Fibroblast of skin of left biceps (primary cell): Measurements from ENCODE around the gene TPH2.

Experiments used
- DNase-seq, 2 experiments: peaks; one replicate each; pipeline ENCODE4 v3.0.0-alpha.2; 2013; ENCODE audit warnings: low read depth in 2 of 2

The TPH2 gene

DNA sequence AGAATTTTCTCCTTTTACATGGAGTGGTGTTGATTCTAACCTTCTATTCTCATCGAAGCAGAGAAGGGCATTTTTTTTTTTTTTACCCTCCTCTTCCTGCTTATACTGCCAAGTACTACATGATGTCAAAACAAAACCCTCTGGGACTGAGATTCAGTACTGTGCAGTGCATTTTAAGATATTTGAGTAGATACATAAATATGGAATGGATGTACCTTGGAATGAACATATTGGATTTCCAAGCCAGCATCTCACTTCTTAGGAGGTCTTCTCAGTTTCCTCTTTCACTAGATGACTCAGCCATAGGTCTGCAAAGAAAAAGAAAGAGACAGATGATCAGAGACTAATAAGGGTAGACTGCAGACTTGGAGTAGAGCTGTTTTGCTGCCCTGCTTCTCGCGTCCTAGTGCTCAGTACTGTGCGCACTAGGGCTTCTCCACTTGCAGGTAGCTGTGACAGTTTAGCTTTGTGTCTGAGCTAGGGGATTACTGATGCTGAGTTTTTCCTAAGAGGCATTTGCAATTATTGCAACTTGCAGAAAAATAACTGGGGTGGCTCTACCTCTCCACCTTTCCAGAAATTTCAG, 20.4 kb downstream of the TPH2 start:
- peak; percentile 10 to 18 for DNase-seq

DNA sequence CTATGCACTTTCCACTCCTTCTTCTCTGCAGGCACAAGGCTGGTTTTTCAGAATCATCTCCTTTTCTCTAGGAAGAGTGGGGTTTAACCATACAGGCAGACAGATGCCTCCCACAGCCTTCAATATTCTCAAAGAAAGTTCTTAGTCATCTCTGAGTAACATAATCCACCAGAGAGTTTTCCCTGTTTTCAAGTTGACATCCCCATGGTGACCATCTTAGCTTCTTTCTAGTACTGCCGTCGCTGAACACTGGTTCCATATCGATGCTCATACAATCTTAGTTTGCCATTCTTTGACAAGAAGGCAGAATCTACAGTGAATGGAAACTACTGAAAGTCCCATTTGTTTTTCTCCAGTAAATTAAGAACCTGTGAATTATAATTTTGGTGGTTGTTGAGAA, 28.6 kb downstream of the TPH2 start:
- no peak for DNase-seq

- no peak for DNase-seq
These were observed 30.7 kb downstream of the TPH2 start for GRCh38 chr12:71969330-71969729.

DNA sequence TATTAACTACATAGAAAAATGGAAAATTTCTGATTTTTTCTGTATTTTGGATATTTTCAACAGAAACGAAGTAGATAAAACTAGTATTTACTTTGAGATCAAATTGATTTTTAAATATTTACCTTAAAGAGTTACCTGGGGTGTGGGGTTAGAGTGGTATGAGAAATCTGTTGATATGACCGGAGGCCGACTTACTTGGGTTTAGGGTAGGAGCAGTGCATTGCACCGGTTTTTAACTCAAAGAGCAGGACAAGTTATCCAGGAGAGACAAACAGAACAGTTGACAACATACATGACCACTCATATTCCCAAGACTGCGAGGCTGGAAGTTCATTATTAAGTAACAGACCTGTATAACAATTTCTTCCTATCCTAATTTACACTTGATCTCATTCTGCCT, 31.4 kb downstream of the TPH2 start:
- DNase-seq: no peak

- DNase-seq: no peak
These were observed 33.9 kb downstream of the TPH2 start for GRCh38 chr12:71972441-71973074.

GRCh38 chr12:71973687-71974086, 35.0 kb downstream of the TPH2 start:
- no peak for DNase-seq

GRCh38 chr12:71980538-71980937, 41.9 kb downstream of the TPH2 start:
- no peak for DNase-seq

- no peak for DNase-seq
These were observed 42.5 kb downstream of the TPH2 start for GRCh38 chr12:71981149-71981548.

DNA sequence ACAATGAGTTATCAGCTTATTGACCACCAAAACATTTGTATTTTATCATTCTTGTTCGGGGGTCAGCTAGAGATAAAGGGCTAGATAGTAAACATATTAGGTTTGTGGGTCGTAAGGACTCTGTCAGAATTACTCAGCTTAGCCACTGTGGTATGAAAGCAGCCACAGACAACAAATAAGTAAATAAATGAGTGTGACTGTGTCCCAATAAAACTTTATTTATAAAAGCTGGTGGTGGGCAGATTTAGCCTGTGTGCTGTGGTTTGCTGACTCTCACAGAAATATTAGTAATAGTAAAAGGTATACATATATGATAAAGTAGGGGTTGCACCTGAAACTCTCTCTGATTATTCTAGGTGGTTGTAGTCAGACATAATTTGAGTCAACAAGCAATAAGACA, 56.1 kb downstream of the TPH2 start:
- no peak for DNase-seq

DNA sequence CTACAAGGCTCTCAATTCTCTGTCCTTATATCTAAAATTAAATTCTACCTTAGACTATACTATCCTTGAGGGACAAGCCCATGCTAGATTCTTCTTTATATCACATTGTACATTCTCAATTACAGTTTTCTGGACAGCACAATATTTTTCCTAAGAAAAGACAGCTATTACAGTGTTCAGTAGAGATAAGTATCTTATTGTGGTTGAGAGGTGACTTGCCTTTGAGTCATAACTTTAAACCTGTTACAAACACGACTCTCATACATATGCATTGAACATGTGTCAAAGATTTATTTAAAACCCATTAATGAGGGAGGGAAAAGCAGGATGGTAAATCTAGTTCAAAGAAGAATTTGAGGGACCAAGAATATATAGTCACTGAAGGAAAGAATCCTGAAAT, 61.1 kb downstream of the TPH2 start:
- no peak for DNase-seq

DNA sequence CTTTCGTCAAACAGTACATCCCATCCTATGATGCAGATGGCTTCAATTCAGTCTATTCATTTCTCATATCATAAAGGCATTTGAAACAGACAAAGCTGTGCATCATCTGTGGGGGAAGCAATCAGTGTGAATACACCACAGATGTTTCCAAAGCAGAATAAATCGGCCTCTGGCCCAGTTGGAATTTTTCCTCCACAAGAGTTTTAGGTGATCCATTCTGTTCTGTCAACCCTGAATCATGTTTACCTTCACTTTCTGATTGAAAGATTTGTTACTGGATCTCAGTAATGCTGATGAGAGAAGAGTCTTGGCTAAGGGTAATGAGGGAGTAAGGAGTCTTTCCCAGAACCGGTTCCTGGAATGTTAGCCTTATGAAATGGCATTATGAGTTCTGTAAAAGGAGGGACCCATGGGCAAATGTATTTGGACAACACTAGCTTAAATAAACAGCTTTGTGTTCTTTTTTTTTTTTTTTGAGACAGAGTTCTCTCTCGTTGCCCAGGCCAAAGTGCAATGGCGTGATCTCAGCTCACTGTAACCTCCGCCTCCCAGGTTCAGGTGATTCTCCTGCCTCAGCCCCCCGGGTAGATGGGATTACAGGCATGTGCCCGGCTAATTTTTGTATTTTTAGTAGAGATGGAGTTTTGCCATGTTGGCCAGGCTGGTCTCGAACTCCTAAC, 62.5 kb downstream of the TPH2 start:
- DNase-seq: no peak

- DNase-seq: no peak
These were observed 68.1 kb downstream of the TPH2 start for GRCh38 chr12:72006766-72007165.

GRCh38 chr12:72010356-72010755, 71.7 kb downstream of the TPH2 start:
- DNase-seq: peak in 1 of 2 experiments; percentile 6

DNA sequence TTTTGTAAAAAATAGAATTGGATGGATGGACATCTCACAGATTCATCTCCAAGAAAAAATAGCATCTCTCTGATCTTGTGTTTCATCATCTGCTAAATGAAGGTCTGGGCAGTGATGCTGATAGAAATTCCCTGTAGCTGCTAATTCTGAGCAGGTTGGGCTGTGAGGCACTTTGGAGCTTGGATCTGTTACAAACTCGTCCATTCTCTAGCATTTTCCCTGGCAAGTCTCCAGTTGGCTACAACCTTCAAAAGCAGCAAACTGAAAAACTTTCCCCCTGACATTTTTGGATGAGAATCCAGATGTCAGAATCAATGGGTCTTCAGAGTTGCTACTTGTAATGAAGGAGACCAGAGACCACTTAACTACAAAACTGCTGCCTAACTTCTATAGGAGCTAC, 72.7 kb downstream of the TPH2 start:
- DNase-seq: peak in 1 of 2 experiments; percentile 3

- DNase-seq: no peak
These were observed 74.2 kb downstream of the TPH2 start for GRCh38 chr12:72012874-72013273.

DNA sequence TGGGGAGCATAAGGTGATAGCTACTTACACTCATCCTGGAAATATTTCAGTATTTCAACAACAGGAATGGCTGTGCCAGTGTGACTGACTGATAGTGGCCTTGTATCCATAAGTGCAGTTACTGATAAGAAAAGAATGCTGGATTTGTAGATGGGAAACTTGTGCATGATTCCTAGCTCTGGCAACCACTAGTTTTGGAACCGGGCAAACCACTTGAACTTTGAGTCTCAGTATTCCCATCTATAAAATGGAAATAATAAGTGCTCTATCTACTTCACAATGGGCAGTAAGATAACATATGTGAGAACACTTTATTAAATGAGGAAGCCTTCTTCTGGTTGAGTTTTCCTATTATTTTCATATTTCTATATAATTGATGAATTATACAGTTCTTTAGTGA, 77.2 kb downstream of the TPH2 start:
- DNase-seq: no peak

GRCh38 chr12:72017054-72017651, 78.5 kb downstream of the TPH2 start:
- DNase-seq: peak; percentile 24 to 42

DNA sequence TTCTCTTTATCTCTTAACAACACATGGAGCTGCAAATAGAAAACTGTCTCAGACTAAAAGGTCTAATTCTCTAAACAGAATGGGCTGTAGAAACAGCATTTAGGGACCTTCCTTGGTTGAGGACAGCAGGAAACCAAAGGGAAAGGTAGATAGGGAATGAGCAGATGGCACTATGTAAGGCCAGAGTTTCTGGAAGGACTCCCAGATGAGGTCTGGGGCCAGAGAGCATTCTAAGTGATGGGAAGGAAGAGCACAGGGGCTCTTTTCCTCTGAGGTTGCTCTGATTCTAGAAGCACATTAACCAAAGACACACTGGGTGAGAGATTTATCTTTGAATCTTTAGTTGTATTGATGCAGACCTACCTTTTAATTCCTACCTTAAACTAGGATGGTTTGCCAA, 79.4 kb downstream of the TPH2 start:
- no peak for DNase-seq

DNA sequence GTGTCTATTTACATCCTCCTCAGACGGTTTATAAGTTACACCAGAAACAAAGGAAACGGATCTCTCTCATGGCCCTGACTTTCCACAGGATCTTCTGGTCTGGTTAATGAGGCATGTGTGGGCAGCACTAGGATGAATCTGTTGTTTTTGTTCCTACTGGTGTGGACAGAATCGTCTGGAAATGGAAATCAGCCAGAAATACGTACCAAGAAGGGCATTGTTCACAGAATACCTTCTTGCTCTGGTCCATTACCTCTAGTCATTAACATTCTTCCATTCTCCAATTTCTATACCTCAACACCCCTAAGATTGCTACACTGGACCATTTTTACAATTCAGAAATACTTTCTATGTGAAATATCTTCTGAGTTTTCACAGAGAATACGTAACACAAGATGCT, 86.0 kb downstream of the TPH2 start:
- no peak for DNase-seq

DNA sequence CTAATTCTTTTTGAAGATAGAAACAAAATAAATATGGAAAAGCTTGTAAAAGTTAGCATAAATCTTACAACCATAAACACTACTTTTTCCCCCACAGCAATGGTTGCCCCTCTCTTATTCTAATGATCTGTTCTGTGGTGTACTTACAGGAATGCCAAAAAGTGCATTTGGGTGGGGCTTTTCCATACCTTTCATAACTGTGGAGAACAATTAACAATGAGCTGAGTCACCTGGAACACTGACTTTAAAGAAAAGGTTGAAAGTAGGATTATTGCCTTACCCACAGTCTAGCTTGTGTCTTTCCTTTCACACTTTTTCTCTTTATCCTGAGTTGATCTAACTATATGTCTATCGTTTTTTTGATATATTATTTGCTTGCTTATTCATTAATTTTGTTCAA, 86.9 kb downstream of the TPH2 start:
- DNase-seq: no peak

DNA sequence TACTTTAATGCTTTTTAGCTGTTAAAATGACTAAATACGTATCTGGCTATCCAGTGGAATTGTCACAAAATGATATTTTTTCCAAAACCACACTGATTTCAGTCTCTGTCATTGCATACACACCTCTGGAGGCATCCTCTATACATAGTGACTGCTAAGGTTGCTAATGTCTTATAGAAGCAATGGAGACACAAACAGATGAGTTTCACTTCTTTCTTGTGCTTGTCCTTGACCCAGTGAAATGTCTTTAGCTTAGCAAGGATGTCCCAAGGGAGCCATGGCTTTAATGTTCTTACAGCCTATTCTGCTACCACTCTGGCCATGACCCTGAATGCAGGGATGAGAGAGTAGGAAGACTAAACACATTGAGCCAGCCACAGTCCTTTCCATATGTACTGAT, 90.3 kb downstream of the TPH2 start:
- no peak for DNase-seq

GRCh38 chr12:72030277-72030676, 91.6 kb downstream of the TPH2 start:
- no peak for DNase-seq

DNA sequence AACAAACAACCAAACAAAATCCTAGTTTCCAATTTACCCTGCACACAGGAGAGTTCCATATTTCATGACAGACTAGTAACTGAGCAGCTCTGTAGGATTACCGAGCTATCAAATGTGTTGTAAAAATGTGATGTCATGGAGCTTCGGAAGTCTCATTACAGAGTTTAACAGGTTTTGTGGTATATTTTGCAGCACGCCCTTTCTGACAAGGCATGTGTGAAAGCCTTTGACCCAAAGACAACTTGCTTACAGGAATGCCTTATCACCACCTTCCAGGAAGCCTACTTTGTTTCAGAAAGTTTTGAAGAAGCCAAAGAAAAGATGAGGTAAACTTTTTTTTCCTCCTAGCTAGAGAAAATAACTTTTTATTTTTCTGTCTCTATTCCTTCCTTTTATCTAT, 92.4 kb downstream of the TPH2 start:
- no peak for DNase-seq
